ENCODE data around the gene THAP4.

GRCh38 chr2:241613017-241613780 lies 23.8 kb downstream of the THAP4 start:
- no peak for TF ChIP-seq POLR2A (IDR thresholded peaks at IDR 0.05; ENCODE audit: low read length)
- TF ChIP-seq GATA1 (IDR thresholded peaks at IDR 0.05; ENCODE audit: low read depth, low read length) = no peak
